Memory B cell (primary cell): Measurements from ENCODE around the gene ATP1A4.
"Not testable (repeated sequence)": the region's sequence is repeated elsewhere in the genome, so short reads cannot be mapped to it uniquely, and the experiment has no call there.

Experiments
- ATAC-seq: fragments of 150-1000 bp; cut with Tn5 transposase; 2 replicates; pipeline ENCODE4 v1.10.0; 2021; ENCODE audit warnings: low read depth, mild to moderate bottlenecking, moderate library complexity
- DNase-seq, 2 donors: peaks; one replicate each; pipeline ENCODE4 v3.0.0; 2022; ENCODE audit warnings: low spot score in 2 of 2
- H3K27ac Mint-ChIP-seq: one replicate; pipeline ENCODE4 v1.8.0; 2022; ENCODE audit warnings: mild to moderate bottlenecking, moderate library complexity, mixed read lengths
- H3K27me3 Mint-ChIP-seq: one replicate; pipeline ENCODE4 v1.8.0; 2022; ENCODE audit warnings: mixed read lengths
- H3K36me3 Mint-ChIP-seq: one replicate; pipeline ENCODE4 v1.8.0; 2022; ENCODE audit warnings: mild to moderate bottlenecking, mixed read lengths
- H3K4me1 Mint-ChIP-seq: one replicate; pipeline ENCODE4 v1.8.0; 2022; ENCODE audit warnings: mixed read lengths
- H3K4me3 Mint-ChIP-seq: one replicate; pipeline ENCODE4 v1.8.0; 2022; ENCODE audit warnings: mild to moderate bottlenecking, moderate library complexity, mixed read lengths
- H3K9me3 Mint-ChIP-seq: one replicate; pipeline ENCODE4 v1.8.0; 2022; ENCODE audit warnings: mixed read lengths

The ATP1A4 gene

GRCh38 chr1:160151303-160151702 is at the start of gene ATP1A4:
ATP1A4 (plus strand) TSS chr1:160151603; CDS start chr1:160152041, 438 bp downstream.
- peaks cover 11% of the 10 kb centered on the region for H3K27me3 Mint-ChIP-seq
- H3K27ac Mint-ChIP-seq = no peak within 1 kb of the TSS
- ATAC-seq = no peak
- no peaks in the 10 kb centered on the region for H3K36me3 Mint-ChIP-seq
- H3K4me3 Mint-ChIP-seq = no peak within 1 kb of the TSS
- no peaks in the 10 kb centered on the region for H3K9me3 Mint-ChIP-seq
- peaks cover 2% of the 10 kb centered on the region for H3K4me1 Mint-ChIP-seq
- no peak for DNase-seq

GRCh38 chr1:160101717-160102522 is 49.5 kb upstream of the ATP1A4 start:
- Mint-ChIP-seq H3K36me3 (no peaks in the 10 kb centered on the region), H3K27ac (no peak overlapping the region), H3K9me3 (no peaks in the 10 kb centered on the region), H3K27me3 (peaks cover 6% of the 10 kb centered on the region), H3K4me3 (no peak overlapping the region), H3K4me1 (peaks cover 31% of the 10 kb centered on the region)
- no peak for DNase-seq
- ATAC-seq = no peak

- Mint-ChIP-seq H3K27me3 (peaks cover 9% of the 10 kb centered on the region), H3K4me3 (no peak overlapping the region), H3K27ac (no peak overlapping the region), H3K4me1 (peaks cover 23% of the 10 kb centered on the region), H3K36me3 (no peaks in the 10 kb centered on the region), H3K9me3 (no peaks in the 10 kb centered on the region)
- DNase-seq = no peak
- ATAC-seq = no peak
These were observed 47.6 kb upstream of the ATP1A4 start for GRCh38 chr1:160103658-160104408.

GRCh38 chr1:160104486-160104885 is 46.9 kb upstream of the ATP1A4 start:
- H3K27me3 Mint-ChIP-seq = peaks cover 9% of the 10 kb centered on the region
- H3K9me3 Mint-ChIP-seq = no peaks in the 10 kb centered on the region
- no peak for ATAC-seq
- H3K27ac Mint-ChIP-seq = no peak overlapping the region
- no peaks in the 10 kb centered on the region for H3K36me3 Mint-ChIP-seq
- peaks cover 22% of the 10 kb centered on the region for H3K4me1 Mint-ChIP-seq
- DNase-seq = no peak
- no peak overlapping the region for H3K4me3 Mint-ChIP-seq

GRCh38 chr1:160105155-160105554 is 46.2 kb upstream of the ATP1A4 start:
- H3K4me1 Mint-ChIP-seq = peaks cover 19% of the 10 kb centered on the region
- no peaks in the 10 kb centered on the region for H3K9me3 Mint-ChIP-seq
- H3K27me3 Mint-ChIP-seq = peaks cover 9% of the 10 kb centered on the region
- H3K36me3 Mint-ChIP-seq = no peaks in the 10 kb centered on the region
- DNase-seq (no peak), ATAC-seq (no peak)
- no peak overlapping the region for H3K27ac Mint-ChIP-seq
- no peak overlapping the region for H3K4me3 Mint-ChIP-seq

- peaks cover 10% of the 10 kb centered on the region for H3K27me3 Mint-ChIP-seq
- H3K27ac Mint-ChIP-seq = no peak overlapping the region
- ATAC-seq (no peak), DNase-seq (no peak)
- no peaks in the 10 kb centered on the region for H3K36me3 Mint-ChIP-seq
- H3K4me3 Mint-ChIP-seq = no peak overlapping the region
- peaks cover 8% of the 10 kb centered on the region for H3K4me1 Mint-ChIP-seq
- no peaks in the 10 kb centered on the region for H3K9me3 Mint-ChIP-seq
These were observed 43.9 kb upstream of the ATP1A4 start for GRCh38 chr1:160107512-160107911.

- H3K4me1 Mint-ChIP-seq = peaks cover 3% of the 10 kb centered on the region
- no peak overlapping the region for H3K27ac Mint-ChIP-seq
- no peaks in the 10 kb centered on the region for H3K36me3 Mint-ChIP-seq
- peaks cover 15% of the 10 kb centered on the region for H3K27me3 Mint-ChIP-seq
- DNase-seq (no peak), ATAC-seq (peak; percentile 54)
- H3K9me3 Mint-ChIP-seq = no peaks in the 10 kb centered on the region
- H3K4me3 Mint-ChIP-seq = no peak overlapping the region
These were observed 42.3 kb upstream of the ATP1A4 start for GRCh38 chr1:160108888-160109662.

GRCh38 chr1:160109686-160110085 is 41.7 kb upstream of the ATP1A4 start:
- Mint-ChIP-seq H3K9me3 (no peaks in the 10 kb centered on the region), H3K4me1 (peaks cover 3% of the 10 kb centered on the region), H3K36me3 (no peaks in the 10 kb centered on the region), H3K27me3 (peaks cover 16% of the 10 kb centered on the region), H3K4me3 (no peak overlapping the region), H3K27ac (no peak overlapping the region)
- no peak for ATAC-seq
- no peak for DNase-seq

- H3K4me1 Mint-ChIP-seq, H3K27ac Mint-ChIP-seq, H3K36me3 Mint-ChIP-seq, H3K4me3 Mint-ChIP-seq, H3K9me3 Mint-ChIP-seq, ATAC-seq, DNase-seq: not testable (repeated sequence)
- peaks cover 18% of the 10 kb centered on the region for H3K27me3 Mint-ChIP-seq
These were observed 39.9 kb upstream of the ATP1A4 start for GRCh38 chr1:160111462-160111861.

- Mint-ChIP-seq H3K36me3 (no peaks in the 10 kb centered on the region), H3K4me3 (no peak overlapping the region), H3K27me3 (peaks cover 18% of the 10 kb centered on the region), H3K9me3 (no peaks in the 10 kb centered on the region), H3K4me1 (peaks cover 3% of the 10 kb centered on the region), H3K27ac (no peak overlapping the region)
- ATAC-seq (no peak), DNase-seq (no peak)
These were observed 39.0 kb upstream of the ATP1A4 start for GRCh38 chr1:160112357-160112756.

- DNase-seq = no peak
- no peak overlapping the region for H3K27ac Mint-ChIP-seq
- H3K4me3 Mint-ChIP-seq = no peak overlapping the region
- H3K36me3 Mint-ChIP-seq = no peaks in the 10 kb centered on the region
- H3K4me1 Mint-ChIP-seq = peaks cover 3% of the 10 kb centered on the region
- no peak for ATAC-seq
- H3K9me3 Mint-ChIP-seq = no peaks in the 10 kb centered on the region
- peaks cover 18% of the 10 kb centered on the region for H3K27me3 Mint-ChIP-seq
These were observed 38.0 kb upstream of the ATP1A4 start for GRCh38 chr1:160113407-160113806.

- H3K4me1 Mint-ChIP-seq = no peaks in the 10 kb centered on the region
- ATAC-seq = no peak
- peaks cover 19% of the 10 kb centered on the region for H3K27me3 Mint-ChIP-seq
These were observed 37.3 kb upstream of the ATP1A4 start for GRCh38 chr1:160114085-160114484.

GRCh38 chr1:160115545-160116282 is 35.7 kb upstream of the ATP1A4 start, which contains the start of gene ATP1A2:
ATP1A2 (plus strand) TSS chr1:160115759; CDS start chr1:160115862, 103 bp downstream.
- H3K4me3 Mint-ChIP-seq = no peak within 1 kb of the TSS
- H3K9me3 Mint-ChIP-seq = no peaks in the 10 kb centered on the region
- no peak for ATAC-seq
- no peaks in the 10 kb centered on the region for H3K4me1 Mint-ChIP-seq
- no peaks in the 10 kb centered on the region for H3K36me3 Mint-ChIP-seq
- no peak within 1 kb of the TSS for H3K27ac Mint-ChIP-seq
- no peak for DNase-seq
- H3K27me3 Mint-ChIP-seq = peaks cover 21% of the 10 kb centered on the region

More at GRCh38 chr1:160114085-160114484, 37.3 kb upstream of the ATP1A4 start:
- Mint-ChIP-seq H3K4me3 (no peak overlapping the region), H3K27ac (no peak overlapping the region), H3K9me3 (no peaks in the 10 kb centered on the region), H3K36me3 (no peaks in the 10 kb centered on the region)
- DNase-seq = no peak
